Muscle of leg (tissue), 11 donors: ENCODE measurements around the gene AMT. TPM values are rescaled to one million over a fixed set of nuclear protein-coding genes. Genes with fewer than 3 reads are reported as not detected.

Experiments
- DNase-seq: peaks from one replicate; pipeline ENCODE4 v3.0.0; 2013
- H3K27ac ChIP-seq: one replicate; pipeline ENCODE4 v1.5.1; 2013; ENCODE audit warnings: mild to moderate bottlenecking, low read length, control low read depth
- H3K27me3 ChIP-seq: one replicate; pipeline ENCODE4 v1.6.1; 2013; ENCODE audit warnings: low read length; ENCODE audit not compliant: control insufficient read depth, insufficient read depth
- H3K36me3 ChIP-seq: one replicate; pipeline ENCODE4 v1.6.1; 2013; ENCODE audit warnings: low read length; ENCODE audit not compliant: control insufficient read depth, insufficient read depth
- H3K4me1 ChIP-seq: one replicate; pipeline ENCODE4 v1.6.1; 2013; ENCODE audit warnings: low read length; ENCODE audit not compliant: control insufficient read depth, insufficient read depth
- H3K4me3 ChIP-seq: one replicate; pipeline ENCODE4 v1.5.1; 2013; ENCODE audit warnings: low read length, control low read depth
- H3K9me3 ChIP-seq: replicated peaks from 2 replicates; pipeline ENCODE4 v1.6.1; 2013; ENCODE audit warnings: low read depth, low read length; ENCODE audit not compliant: control insufficient read depth
- WGBS: methylation state at CpG from one replicate; pipeline ENCODE4 v1.1.5; 2013; ENCODE audit warnings: missing lambda C conversion rate; ENCODE audit not compliant: insufficient coverage; 5-methylcytosine and 5-hydroxymethylcytosine counted together
- polyA plus RNA-seq, 8 donors: library from polyadenylated mRNA; unstranded; fragments of 120-200 nt; gene quantifications; one replicate each; pipeline versions ENCODE4 v1.2.1 to v1.2.3, GENCODE V29; 2013; ENCODE audit warnings: inconsistent platforms in 1 of 8, low replicate concordance in 1 of 8; ENCODE audit not compliant: insufficient read length in 8 of 8, insufficient read depth in 1 of 8
- total RNA-seq: library from RNA; stranded (reverse); fragments of 120-200 nt; gene quantifications from one replicate; pipeline ENCODE4 v1.2.4, GENCODE V29; 2013

AMT gene
- total and polyA plus RNA-seq, 9 donors = 5.5 to 19.0 (median 9.6) TPM

DNA sequence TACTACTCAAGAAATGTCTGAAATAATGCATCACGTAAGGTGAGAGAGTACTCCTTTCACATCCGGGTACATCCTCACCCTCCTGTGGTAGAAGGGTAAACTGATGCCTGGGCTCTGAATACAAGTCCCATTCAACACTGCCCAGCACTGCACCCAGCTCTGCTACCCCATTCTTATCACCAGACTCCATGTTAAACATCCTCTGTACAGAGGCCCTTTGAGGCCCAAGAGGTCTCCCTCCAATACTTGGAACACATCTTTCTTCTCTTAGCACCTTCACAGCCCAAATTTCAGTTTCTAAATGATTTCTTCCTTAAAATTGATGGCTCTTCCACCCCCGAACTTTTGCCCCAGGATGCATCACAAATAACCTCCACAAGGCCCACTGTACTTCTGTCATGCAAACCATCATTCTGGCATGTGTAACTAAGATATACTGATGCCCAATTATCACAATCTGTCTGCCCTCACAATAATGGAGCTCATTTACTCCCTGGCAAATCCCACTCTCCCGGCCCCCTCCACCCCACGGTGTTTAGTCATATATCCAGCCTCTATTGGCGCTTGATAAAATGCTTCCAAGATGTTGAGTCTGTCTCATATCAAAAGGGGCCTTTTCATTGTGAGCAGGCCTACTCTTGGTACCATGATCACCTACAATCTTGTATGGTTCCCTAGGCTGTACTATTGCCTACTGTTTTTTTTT, 51.5 kb downstream of the AMT start:
- no peak overlapping the region for H3K27ac ChIP-seq
- no peaks in the 10 kb centered on the region for H3K9me3 ChIP-seq
- 89% methylated on average over 3 of the region's 6 CpGs for WGBS
- H3K36me3 ChIP-seq = peaks cover 82% of the 10 kb centered on the region
- no peaks in the 10 kb centered on the region for H3K4me1 ChIP-seq
- DNase-seq = no peak
- no peak overlapping the region for H3K4me3 ChIP-seq
- H3K27me3 ChIP-seq = no peaks in the 10 kb centered on the region

Other genes starting within 250 kb of the AMT start
- 3.1 TPM for gene C3orf62, start 145.2 kb downstream of the AMT start, total RNA-seq
- 10 to 100 TPM in 1 of 8 donors, 1 to 10 TPM in 7; 4.2 to 13.2 (median 6.6) TPM for gene C3orf62, start 145.2 kb downstream of the AMT start, polyA plus RNA-seq
- gene USP4, start 82.4 kb downstream of the AMT start, total RNA-seq = 17.9 TPM
- gene USP4, start 82.4 kb downstream of the AMT start, polyA plus RNA-seq = 10 to 100 TPM; 36.9 to 59.0 (median 45.2) TPM
- 118 TPM for gene GPX1, start 64.1 kb downstream of the AMT start, total RNA-seq
- 100 to 1,000 TPM; 124 to 153 (median 143) TPM for gene GPX1, start 64.1 kb downstream of the AMT start, polyA plus RNA-seq
- gene RHOA, start 10.5 kb downstream of the AMT start, total RNA-seq = 217 TPM
- gene RHOA, start 10.5 kb downstream of the AMT start, polyA plus RNA-seq = 100 to 1,000 TPM; 427 to 558 (median 459) TPM
- gene TCTA, start 10.1 kb downstream of the AMT start, total RNA-seq = 13.3 TPM
- 10 to 100 TPM; 13.3 to 19.7 (median 16.9) TPM for gene TCTA, start 10.1 kb downstream of the AMT start, polyA plus RNA-seq
- 7.2 TPM for gene NICN1, start 6.9 kb upstream of the AMT start, total RNA-seq
- 10 to 100 TPM in 6 of 8 donors, 1 to 10 TPM in 2; 9.6 to 14.3 (median 13.2) TPM for gene NICN1, start 6.9 kb upstream of the AMT start, polyA plus RNA-seq
- gene DAG1, start 47.8 kb upstream of the AMT start, total RNA-seq = 142 TPM
- 100 to 1,000 TPM; 151 to 229 (median 199) TPM for gene DAG1, start 47.8 kb upstream of the AMT start, polyA plus RNA-seq
- 0.44 TPM for gene BSN, start 132.0 kb upstream of the AMT start, total RNA-seq
- 1 to 10 TPM in 2 of 8 donors, under 1 TPM in 6; 0.48 to 1.2 (median 0.67) TPM for gene BSN, start 132.0 kb upstream of the AMT start, polyA plus RNA-seq